Brain microvascular endothelial cell (primary cell): ENCODE data around the gene CAMTA1.
"Not testable (repeated sequence)": the region's sequence is repeated elsewhere in the genome, so short reads cannot be mapped to it uniquely, and the experiment has no call there.

Source experiments
- DNase-seq: peaks from one replicate; pipeline ENCODE4 v3.0.0-alpha.2; 2020
- H3K27ac ChIP-seq: fragments of 250-450 bp; sonication (Bioruptor Pico); 2 replicates; pipeline ENCODE4 v1.5.1; 2020; ENCODE audit warnings: mild to moderate bottlenecking, moderate library complexity
- H3K27me3 ChIP-seq: fragments of 250-450 bp; sonication (Bioruptor Pico); replicated peaks from 2 replicates; pipeline ENCODE4 v1.5.1; 2020; ENCODE audit warnings: mild to moderate bottlenecking
- H3K36me3 ChIP-seq: fragments of 250-450 bp; sonication (Bioruptor Pico); replicated peaks from 2 replicates; pipeline ENCODE4 v1.5.1; 2020; ENCODE audit warnings: mild to moderate bottlenecking
- H3K4me3 ChIP-seq: 2 replicates; pipeline ENCODE4 v1.5.1; 2011; ENCODE audit warnings: low read depth, mild to moderate bottlenecking, control low read depth, low read length, moderate library complexity
- in situ Hi-C: cut with HindIII; loops from 2 replicates; pipeline ENCODE4 v1.10.0; 2017; ENCODE audit warnings: low sequenced_read_pairs, low pct_ligation_motif_present
- TF ChIP-seq, protein P1 (sequence below): IDR thresholded peaks from 2 replicates; pipeline ENCODE4 v1.5.1; 2011; ENCODE audit warnings: low read depth, mild to moderate bottlenecking, moderate library complexity, low read length, control low read depth, inconsistent platforms; ENCODE audit errors: missing control alignments

CAMTA1 gene

GRCh38 chr1:6823793-6824192, 38.5 kb downstream of the CAMTA1 start:
- Histone ChIP-seq H3K27ac (no peak overlapping the region), H3K36me3 (no peaks in the 10 kb centered on the region), H3K27me3 (no peaks in the 10 kb centered on the region), H3K4me3 (no peak overlapping the region)
- in situ Hi-C loops = no loop called here
- TF ChIP-seq, protein P1, sequence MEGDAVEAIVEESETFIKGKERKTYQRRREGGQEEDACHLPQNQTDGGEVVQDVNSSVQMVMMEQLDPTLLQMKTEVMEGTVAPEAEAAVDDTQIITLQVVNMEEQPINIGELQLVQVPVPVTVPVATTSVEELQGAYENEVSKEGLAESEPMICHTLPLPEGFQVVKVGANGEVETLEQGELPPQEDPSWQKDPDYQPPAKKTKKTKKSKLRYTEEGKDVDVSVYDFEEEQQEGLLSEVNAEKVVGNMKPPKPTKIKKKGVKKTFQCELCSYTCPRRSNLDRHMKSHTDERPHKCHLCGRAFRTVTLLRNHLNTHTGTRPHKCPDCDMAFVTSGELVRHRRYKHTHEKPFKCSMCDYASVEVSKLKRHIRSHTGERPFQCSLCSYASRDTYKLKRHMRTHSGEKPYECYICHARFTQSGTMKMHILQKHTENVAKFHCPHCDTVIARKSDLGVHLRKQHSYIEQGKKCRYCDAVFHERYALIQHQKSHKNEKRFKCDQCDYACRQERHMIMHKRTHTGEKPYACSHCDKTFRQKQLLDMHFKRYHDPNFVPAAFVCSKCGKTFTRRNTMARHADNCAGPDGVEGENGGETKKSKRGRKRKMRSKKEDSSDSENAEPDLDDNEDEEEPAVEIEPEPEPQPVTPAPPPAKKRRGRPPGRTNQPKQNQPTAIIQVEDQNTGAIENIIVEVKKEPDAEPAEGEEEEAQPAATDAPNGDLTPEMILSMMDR = no peak
- DNase-seq = no peak

DNA sequence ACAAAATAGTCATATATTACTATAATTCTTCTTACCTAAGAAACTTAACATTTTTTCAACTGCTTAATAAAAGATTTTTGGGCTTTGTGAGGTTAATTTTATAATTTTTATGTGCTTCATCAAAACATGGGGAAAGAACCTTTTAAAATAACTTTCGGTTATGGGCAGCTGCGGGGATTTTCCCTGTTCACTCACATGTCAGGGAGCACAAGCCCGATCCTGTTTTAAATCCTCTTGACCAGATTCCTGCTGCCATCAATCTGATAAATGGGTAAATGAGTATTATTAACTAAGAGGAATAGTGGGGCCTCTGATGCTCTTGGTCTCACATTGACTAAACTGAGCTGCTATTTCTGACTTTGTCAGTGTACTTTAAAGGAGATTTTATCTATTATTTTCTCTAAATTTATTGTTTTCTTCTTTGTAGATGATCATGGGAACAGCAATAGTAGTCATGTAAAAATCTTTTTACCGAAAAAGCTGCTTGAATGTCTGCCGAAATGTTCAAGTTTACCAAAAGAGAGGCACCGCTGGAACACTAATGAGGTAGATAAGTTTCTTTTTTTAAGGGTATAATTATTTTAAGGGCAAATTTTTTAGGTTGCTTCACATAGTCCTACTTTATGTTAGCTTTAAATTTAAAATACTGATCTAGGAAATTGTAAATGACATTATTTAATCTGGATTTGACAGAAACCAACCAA, 39.6 kb downstream of the CAMTA1 start:
- in situ Hi-C loops = no loop called here
- no peaks in the 10 kb centered on the region for H3K36me3 ChIP-seq
- H3K27ac ChIP-seq = no peak overlapping the region
- no peak for DNase-seq
- no peak overlapping the region for H3K4me3 ChIP-seq
- TF ChIP-seq, protein P1 = no peak
- H3K27me3 ChIP-seq = no peaks in the 10 kb centered on the region

GRCh38 chr1:6825828-6826227, 40.6 kb downstream of the CAMTA1 start:
- TF ChIP-seq, protein P1 = no peak
- in situ Hi-C loops = no loop called here
- Histone ChIP-seq H3K27me3 (no peaks in the 10 kb centered on the region), H3K36me3 (no peaks in the 10 kb centered on the region), H3K4me3 (no peak overlapping the region), H3K27ac (no peak overlapping the region)
- DNase-seq = no peak

DNA sequence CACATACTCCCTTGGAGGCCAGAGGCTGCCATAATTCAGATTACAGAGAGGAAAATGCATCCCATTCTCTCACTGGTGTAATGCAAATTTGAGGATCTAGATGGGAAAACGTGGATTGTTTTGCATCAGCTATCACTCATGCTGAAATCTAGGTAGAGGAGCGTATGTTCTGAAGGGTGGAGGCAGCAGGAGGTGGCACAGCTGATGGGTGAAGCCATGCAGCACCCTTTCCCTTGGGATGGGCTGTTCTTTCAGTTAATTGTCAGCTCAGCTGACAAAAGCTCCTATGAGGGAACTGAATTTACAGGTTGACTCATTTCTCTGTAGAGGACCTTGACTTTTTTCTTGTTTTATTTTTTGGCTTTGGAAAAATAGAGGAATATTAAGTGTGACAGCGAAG, 41.8 kb downstream of the CAMTA1 start:
- TF ChIP-seq, protein P1 = no peak
- Histone ChIP-seq H3K4me3 (no peak overlapping the region), H3K27me3 (no peaks in the 10 kb centered on the region), H3K36me3 (no peaks in the 10 kb centered on the region), H3K27ac (no peak overlapping the region)
- DNase-seq = no peak
- in situ Hi-C loops = no loop called here

DNA sequence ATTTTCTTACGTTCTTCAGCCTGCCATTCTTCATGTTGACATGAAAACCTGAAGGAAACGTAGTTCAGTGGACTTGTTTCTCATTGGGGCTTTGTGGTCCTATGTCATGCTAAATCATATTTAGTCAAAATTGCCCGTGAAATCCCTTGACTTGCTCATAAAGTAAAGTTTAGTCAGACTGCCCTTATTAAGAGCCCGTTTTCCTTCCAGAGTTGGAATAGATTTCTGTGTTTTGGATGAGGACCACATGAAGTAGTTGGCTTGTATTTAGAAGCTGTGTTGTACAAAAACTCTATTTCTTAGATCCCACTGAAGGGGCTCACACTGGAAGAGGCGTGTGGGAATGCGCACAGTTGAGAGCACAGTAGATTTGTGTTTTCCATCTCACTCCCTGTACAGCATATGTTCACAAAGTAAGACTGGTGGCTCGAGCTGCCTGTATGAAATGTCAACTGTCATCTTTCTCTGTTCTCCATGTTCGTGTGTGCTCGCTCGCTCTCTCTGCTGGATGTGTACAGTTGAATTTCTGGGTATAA, 42.4 kb downstream of the CAMTA1 start:
- TF ChIP-seq, protein P1 = no peak
- Histone ChIP-seq H3K27ac (no peak overlapping the region), H3K36me3 (no peaks in the 10 kb centered on the region), H3K27me3 (no peaks in the 10 kb centered on the region), H3K4me3 (no peak overlapping the region)
- no peak for DNase-seq
- in situ Hi-C loops = no loop called here

DNA sequence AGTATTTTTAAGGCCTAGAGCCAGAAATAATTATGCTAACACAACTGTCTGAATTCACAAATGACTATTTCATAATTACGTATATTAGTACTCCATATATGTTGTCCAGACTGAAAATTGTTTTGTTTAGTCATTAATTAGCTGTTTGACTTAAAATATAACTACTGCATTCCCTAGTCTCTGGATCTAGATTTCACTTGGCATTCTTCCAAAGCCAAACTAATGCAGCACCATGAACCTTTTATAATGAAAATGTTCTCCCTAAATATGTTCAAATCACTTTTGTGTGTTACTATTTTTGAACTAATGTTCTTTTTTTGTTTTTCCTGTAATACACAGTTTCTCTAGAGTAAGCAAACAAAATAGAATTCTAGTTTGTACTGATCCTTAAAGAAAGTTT, 46.1 kb downstream of the CAMTA1 start:
- TF ChIP-seq, protein P1 = no peak
- Histone ChIP-seq H3K27ac (no peak overlapping the region), H3K36me3 (no peaks in the 10 kb centered on the region), H3K4me3 (no peak overlapping the region), H3K27me3 (no peaks in the 10 kb centered on the region)
- no peak for DNase-seq
- in situ Hi-C loops = no loop called here

GRCh38 chr1:6832006-6832405, 46.8 kb downstream of the CAMTA1 start:
- H3K36me3 ChIP-seq, H3K27me3 ChIP-seq, H3K4me3 ChIP-seq, H3K27ac ChIP-seq, DNase-seq, in situ Hi-C loops: not testable (repeated sequence)
